Glutamatergic neuron (in vitro differentiated cells): ENCODE measurements around the gene PRPH. TPM values are rescaled to one million over a fixed set of nuclear protein-coding genes. Genes with fewer than 3 reads are reported as not detected.

Experiments used
- DNase-seq: peaks from one replicate; pipeline ENCODE4 v3.0.0; 2022
- H3K27ac Mint-ChIP-seq: one replicate; pipeline ENCODE4 v1.8.0; 2020; ENCODE audit warnings: mild to moderate bottlenecking, mixed read lengths, inconsistent platforms; ENCODE audit not compliant: unreplicated experiment
- H3K27me3 Mint-ChIP-seq: one replicate; pipeline ENCODE4 v1.8.0; 2020; ENCODE audit warnings: mild to moderate bottlenecking, moderate library complexity, mixed read lengths, inconsistent platforms; ENCODE audit not compliant: unreplicated experiment
- H3K36me3 Mint-ChIP-seq: one replicate; pipeline ENCODE4 v1.8.0; 2020; ENCODE audit warnings: mild to moderate bottlenecking, mixed read lengths, inconsistent platforms; ENCODE audit not compliant: unreplicated experiment
- H3K4me1 Mint-ChIP-seq: one replicate; pipeline ENCODE4 v1.8.0; 2020; ENCODE audit warnings: mild to moderate bottlenecking, low read depth, mixed read lengths, inconsistent platforms; ENCODE audit not compliant: unreplicated experiment
- H3K4me3 Mint-ChIP-seq: one replicate; pipeline ENCODE4 v1.8.0; 2020; ENCODE audit warnings: mild to moderate bottlenecking, mixed read lengths, inconsistent platforms; ENCODE audit not compliant: unreplicated experiment
- H3K9me3 Mint-ChIP-seq: one replicate; pipeline ENCODE4 v1.8.0; 2020; ENCODE audit warnings: mild to moderate bottlenecking, moderate library complexity, mixed read lengths, inconsistent platforms; ENCODE audit not compliant: unreplicated experiment
- total RNA-seq: library from RNA; stranded (reverse); fragmentation: NEBNext Ultra II Directional; extraction: Animal tissue kit (Norgen Biotek cat#: 25700); gene quantifications from one replicate; pipeline ENCODE4 v1.2.1, GENCODE V29; 2021; ENCODE audit not compliant: unreplicated experiment
- TF ChIP-seq, protein P1 (sequence below): fragments of 200-600 bp; sonication (generic); IDR thresholded peaks from one replicate; pipeline ENCODE4 v1.5.0; 2021; ENCODE audit not compliant: partially characterized antibody, unreplicated experiment

Gene PRPH
- total RNA-seq, 1 donor from 2014 or later: 2,189 TPM

DNA sequence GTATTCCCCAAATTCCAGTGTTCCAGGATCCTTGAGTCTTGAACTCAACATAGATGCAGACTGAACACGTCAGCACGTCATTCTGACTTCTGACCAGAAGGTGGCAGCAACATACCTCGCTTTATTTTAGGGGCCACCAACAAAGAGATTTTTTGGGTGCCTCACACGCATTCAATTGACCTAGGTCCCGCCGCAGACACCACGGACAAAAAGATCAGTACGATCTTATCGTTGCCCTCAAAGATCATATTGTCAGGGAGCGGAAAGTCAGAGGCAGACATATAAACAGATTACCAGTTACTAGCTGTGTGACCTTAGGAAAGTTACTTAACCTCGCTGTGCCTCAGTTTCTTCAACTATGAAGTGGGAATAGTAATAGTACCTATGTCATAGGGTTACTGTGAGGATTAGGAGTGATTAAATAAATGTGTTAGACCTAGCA lies 6.5 kb upstream of the PRPH start:
- H3K9me3 Mint-ChIP-seq: peaks cover 14% of the 10 kb centered on the region
- H3K36me3 Mint-ChIP-seq: no peaks in the 10 kb centered on the region
- H3K4me1 Mint-ChIP-seq: peaks cover 8% of the 10 kb centered on the region
- H3K4me3 Mint-ChIP-seq: peak overlapping the region; percentile 45
- peaks cover 10% of the 10 kb centered on the region for H3K27me3 Mint-ChIP-seq
- TF ChIP-seq, protein P1, sequence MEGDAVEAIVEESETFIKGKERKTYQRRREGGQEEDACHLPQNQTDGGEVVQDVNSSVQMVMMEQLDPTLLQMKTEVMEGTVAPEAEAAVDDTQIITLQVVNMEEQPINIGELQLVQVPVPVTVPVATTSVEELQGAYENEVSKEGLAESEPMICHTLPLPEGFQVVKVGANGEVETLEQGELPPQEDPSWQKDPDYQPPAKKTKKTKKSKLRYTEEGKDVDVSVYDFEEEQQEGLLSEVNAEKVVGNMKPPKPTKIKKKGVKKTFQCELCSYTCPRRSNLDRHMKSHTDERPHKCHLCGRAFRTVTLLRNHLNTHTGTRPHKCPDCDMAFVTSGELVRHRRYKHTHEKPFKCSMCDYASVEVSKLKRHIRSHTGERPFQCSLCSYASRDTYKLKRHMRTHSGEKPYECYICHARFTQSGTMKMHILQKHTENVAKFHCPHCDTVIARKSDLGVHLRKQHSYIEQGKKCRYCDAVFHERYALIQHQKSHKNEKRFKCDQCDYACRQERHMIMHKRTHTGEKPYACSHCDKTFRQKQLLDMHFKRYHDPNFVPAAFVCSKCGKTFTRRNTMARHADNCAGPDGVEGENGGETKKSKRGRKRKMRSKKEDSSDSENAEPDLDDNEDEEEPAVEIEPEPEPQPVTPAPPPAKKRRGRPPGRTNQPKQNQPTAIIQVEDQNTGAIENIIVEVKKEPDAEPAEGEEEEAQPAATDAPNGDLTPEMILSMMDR: peak; percentile 93
- no peak overlapping the region for H3K27ac Mint-ChIP-seq
- DNase-seq: peak; percentile 71

DNA sequence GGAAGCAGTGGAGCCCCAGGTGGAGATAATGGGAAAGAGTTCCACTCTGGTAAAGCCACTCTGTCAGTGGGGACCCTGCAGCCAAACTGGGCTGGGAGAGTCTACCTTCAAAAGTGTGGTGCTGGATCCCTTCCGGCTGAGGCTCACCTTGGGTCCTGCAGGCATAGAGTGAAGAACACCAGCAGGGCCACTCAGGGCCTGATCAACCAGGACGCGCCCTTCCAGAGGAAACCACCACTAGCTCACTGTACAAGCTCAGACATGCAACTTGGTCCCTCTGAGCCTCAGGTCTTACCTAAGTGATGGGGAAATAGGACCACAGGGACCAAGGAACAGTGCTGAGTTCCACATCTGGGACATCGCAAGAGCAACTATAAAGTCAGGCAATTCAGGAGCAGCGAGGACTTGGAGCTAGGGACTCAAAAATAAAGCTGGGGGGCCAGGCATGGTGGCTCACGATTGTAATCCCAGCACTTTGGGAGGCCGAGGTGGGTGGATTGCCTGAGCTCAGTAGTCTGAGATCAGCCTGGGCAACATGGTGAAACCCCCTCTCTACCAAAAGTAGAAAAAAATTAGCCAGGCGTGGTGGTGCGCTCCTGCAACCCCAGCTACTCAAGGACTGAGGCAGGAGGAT lies 5.9 kb upstream of the PRPH start:
- Mint-ChIP-seq H3K36me3 (no peaks in the 10 kb centered on the region), H3K9me3 (peaks cover 14% of the 10 kb centered on the region), H3K4me3 (no peak overlapping the region), H3K27me3 (peaks cover 16% of the 10 kb centered on the region), H3K4me1 (peaks cover 8% of the 10 kb centered on the region), H3K27ac (no peak overlapping the region)
- DNase-seq: no peak
- TF ChIP-seq, protein P1: no peak

DNA sequence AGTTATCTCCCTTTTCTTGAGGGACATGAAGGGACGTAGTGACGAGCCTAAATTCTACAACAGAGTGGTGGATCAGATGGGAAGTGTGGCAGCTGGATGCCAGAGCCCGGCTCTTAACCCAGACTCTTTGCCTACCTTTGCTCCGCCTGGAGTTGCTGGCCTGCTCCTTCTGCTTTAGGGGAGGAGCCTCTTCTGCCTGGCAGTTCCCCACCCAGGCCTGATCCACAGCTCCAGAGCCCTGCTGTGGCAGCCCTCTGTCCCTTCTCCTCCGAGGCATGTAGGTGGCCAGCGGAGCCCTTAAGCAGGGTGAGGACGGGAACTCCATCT lies 2.3 kb upstream of the PRPH start:
- Mint-ChIP-seq H3K36me3 (no peaks in the 10 kb centered on the region), H3K27ac (peak overlapping the region; percentile 99), H3K4me1 (peaks cover 6% of the 10 kb centered on the region), H3K9me3 (peaks cover 19% of the 10 kb centered on the region), H3K4me3 (peak overlapping the region; percentile 93), H3K27me3 (peaks cover 22% of the 10 kb centered on the region)
- DNase-seq: no peak
- TF ChIP-seq, protein P1: no peak

DNA sequence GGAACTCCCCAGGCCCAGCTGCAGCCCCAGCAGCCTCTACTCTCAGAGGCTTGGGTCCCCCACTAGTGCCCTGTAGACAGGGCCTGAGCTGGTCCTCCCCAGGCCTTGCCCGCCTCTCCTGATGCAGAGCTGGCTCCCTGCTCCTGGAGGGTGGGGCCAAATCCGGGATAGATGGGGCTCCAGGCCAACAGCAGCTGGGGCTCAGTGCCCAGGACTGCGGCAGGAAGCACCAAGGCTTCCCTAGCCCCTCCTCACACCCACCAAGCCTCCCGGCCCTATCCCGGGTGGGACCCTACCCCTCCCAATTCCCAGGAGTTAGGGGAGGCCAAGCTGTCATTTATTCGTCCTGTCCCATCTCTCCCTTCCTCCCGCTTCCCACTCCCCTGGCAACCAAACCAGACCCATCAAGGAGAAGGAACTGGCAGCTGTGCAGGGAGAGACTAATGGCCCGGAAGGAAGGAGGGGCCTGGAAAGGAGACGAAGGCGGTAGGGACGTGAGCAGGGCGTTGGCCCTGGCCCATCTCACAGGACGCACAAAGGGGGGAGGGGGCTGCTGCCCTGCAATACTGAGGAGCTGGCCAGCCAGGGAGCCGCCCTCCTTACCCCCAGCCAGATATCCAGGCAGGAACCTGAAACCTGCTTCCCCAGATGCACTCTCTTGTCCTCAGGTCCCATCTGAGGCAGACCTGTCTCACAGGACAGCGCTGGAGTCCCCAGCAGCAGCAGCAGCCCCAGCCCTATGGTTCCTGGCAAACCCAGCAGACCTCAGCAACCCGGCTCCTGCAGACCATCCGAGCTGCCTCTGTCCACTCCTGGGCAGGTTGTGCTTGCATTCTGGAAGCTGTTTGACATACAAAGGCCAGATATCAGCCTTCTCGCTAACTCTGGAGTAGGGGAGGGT lies 1.6 kb upstream of the PRPH start:
- Mint-ChIP-seq H3K4me1 (peaks cover 8% of the 10 kb centered on the region), H3K27me3 (peaks cover 27% of the 10 kb centered on the region), H3K36me3 (peaks cover 1% of the 10 kb centered on the region), H3K27ac (peak overlapping the region; percentile 99), H3K4me3 (peak overlapping the region; percentile 93), H3K9me3 (peaks cover 19% of the 10 kb centered on the region)
- TF ChIP-seq, protein P1: no peak
- DNase-seq: peak; percentile 84
